ENCODE results near the gene SLC12A7. TPM values are rescaled to one million over a fixed set of nuclear protein-coding genes. Genes with fewer than 3 reads are reported as not detected.
"Not testable (repeated sequence)": the region's sequence is repeated elsewhere in the genome, so short reads cannot be mapped to it uniquely, and the experiment has no call there.

The SLC12A7 gene
- total and polyA plus RNA-seq, 9 donors, result 5.9 to 33.9 (median 23.0) TPM

GRCh38 chr5:1100664-1101574 is 10.9 kb downstream of the SLC12A7 start:
- DNase-seq, result no peak
- H3K27me3 ChIP-seq, result no peaks in the 10 kb centered on the region
- no peaks in the 10 kb centered on the region for H3K9me3 ChIP-seq
- H3K27ac ChIP-seq, result no peak overlapping the region
- H3K36me3 ChIP-seq, result no peaks in the 10 kb centered on the region
- H3K4me1 ChIP-seq (ENCODE audit: insufficient read depth), result peaks cover 15% of the 10 kb centered on the region
- 87 to 90% (median 87%) methylated on average over 33 of the region's 33 CpGs for WGBS, 3 donors
- no peak overlapping the region for H3K4me3 ChIP-seq
- intact Hi-C loops (cut with DNase I), result no loop called here
- TF ChIP-seq EP300 (IDR thresholded peaks at IDR 0.05), result no peak
- no peak for TF ChIP-seq POLR2A (IDR thresholded peaks at IDR 0.05)
- TF ChIP-seq CTCF (IDR thresholded peaks at IDR 0.05), result no peak

GRCh38 chr5:1099926-1100663 is 11.8 kb downstream of the SLC12A7 start:
- WGBS, 3 donors, result 87 to 88% (median 88%) methylated on average over 48 of the region's 48 CpGs
- no peak overlapping the region for H3K4me3 ChIP-seq

GRCh38 chr5:1098986-1099597 is 12.8 kb downstream of the SLC12A7 start:
- H3K36me3 ChIP-seq, result no peaks in the 10 kb centered on the region
- H3K27ac ChIP-seq, result no peak overlapping the region
- no peak for TF ChIP-seq EP300 (IDR thresholded peaks at IDR 0.05)
- no peak for TF ChIP-seq POLR2A (IDR thresholded peaks at IDR 0.05)
- no peak for TF ChIP-seq CTCF (IDR thresholded peaks at IDR 0.05)
- peak in 1 of 5 donors; percentile 42 for DNase-seq
- 83 to 86% (median 84%) methylated on average over 28 of the region's 28 CpGs for WGBS, 3 donors
- intact Hi-C loops (cut with DNase I), result no loop called here
- H3K9me3 ChIP-seq, result no peaks in the 10 kb centered on the region
- peaks cover 13% of the 10 kb centered on the region for H3K4me1 ChIP-seq (ENCODE audit: insufficient read depth)
- no peaks in the 10 kb centered on the region for H3K27me3 ChIP-seq
- H3K4me3 ChIP-seq, result no peak overlapping the region

More at GRCh38 chr5:1099926-1100663, 11.8 kb downstream of the SLC12A7 start:
- no peak for DNase-seq
- peaks cover 13% of the 10 kb centered on the region for H3K4me1 ChIP-seq (ENCODE audit: insufficient read depth)
- TF ChIP-seq EP300 (IDR thresholded peaks at IDR 0.05) (no peak), CTCF (IDR thresholded peaks at IDR 0.05) (no peak), POLR2A (IDR thresholded peaks at IDR 0.05) (no peak)
- H3K27ac ChIP-seq, result no peak overlapping the region
- intact Hi-C loops (cut with DNase I), result no loop called here
- H3K36me3 ChIP-seq, result no peaks in the 10 kb centered on the region
- H3K9me3 ChIP-seq, result no peaks in the 10 kb centered on the region
- no peaks in the 10 kb centered on the region for H3K27me3 ChIP-seq

DNA sequence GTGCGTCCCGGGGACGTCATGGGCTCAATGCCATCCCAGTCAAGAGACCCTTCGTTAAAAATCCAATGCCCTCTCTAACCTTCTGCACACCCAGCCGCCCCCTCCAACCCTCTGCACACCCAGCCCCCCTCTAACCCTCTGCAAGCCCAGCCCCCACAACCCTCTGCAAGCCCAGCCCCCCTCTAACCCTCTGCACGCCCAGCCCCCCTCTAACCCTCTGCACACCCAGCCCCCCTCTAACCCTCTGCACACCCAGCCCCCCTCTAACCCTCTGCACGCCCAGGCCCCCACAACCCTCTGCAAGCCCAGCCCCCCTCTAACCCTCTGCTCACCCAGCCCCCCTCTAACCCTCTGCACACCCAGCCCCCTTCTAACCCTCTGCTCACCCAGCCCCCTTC is 13.9 kb downstream of the SLC12A7 start:
- 71 to 91% (median 88%) methylated on average over 6 to 7 of the region's 7 CpGs for WGBS, 3 donors
- H3K27me3 ChIP-seq; H3K4me1 ChIP-seq (ENCODE audit: insufficient read depth); H3K27ac ChIP-seq; H3K36me3 ChIP-seq; H3K4me3 ChIP-seq; DNase-seq; intact Hi-C loops (cut with DNase I); H3K9me3 ChIP-seq: not testable (repeated sequence)

Data from ovary (tissue), 9 donors.